Right kidney (tissue), 1 donor: ENCODE measurements around the gene ADAM8.

Source experiments
- DNase-seq: peaks from one replicate; pipeline ENCODE4 v3.0.0-alpha.2; 2016

The ADAM8 gene

GRCh38 chr10:133281084-133281483, 4.4 kb upstream of the ADAM8 start:
- DNase-seq, result no peak

- no peak for DNase-seq
Measured at GRCh38 chr10:133280391-133281059, 3.9 kb upstream of the ADAM8 start.

GRCh38 chr10:133279326-133280226, 2.9 kb upstream of the ADAM8 start:
- no peak for DNase-seq

- peak; percentile 38 for DNase-seq
Measured at GRCh38 chr10:133278577-133279265, 2.1 kb upstream of the ADAM8 start.

GRCh38 chr10:133277993-133278576, 1.4 kb upstream of the ADAM8 start:
- no peak for DNase-seq

GRCh38 chr10:133277277-133277992, 767 bp upstream of the ADAM8 start:
- DNase-seq, result no peak

- peak; percentile 27 for DNase-seq
Measured at GRCh38 chr10:133276100-133276434, 601 bp downstream of the ADAM8 start.

GRCh38 chr10:133275684-133276092, 980 bp downstream of the ADAM8 start:
- no peak for DNase-seq

- DNase-seq, result no peak
Measured at GRCh38 chr10:133274751-133275683, 1.7 kb downstream of the ADAM8 start.

GRCh38 chr10:133273534-133274143, 3.0 kb downstream of the ADAM8 start:
- no peak for DNase-seq

GRCh38 chr10:133272964-133273420, 3.7 kb downstream of the ADAM8 start:
- no peak for DNase-seq

GRCh38 chr10:133272301-133272963, 4.2 kb downstream of the ADAM8 start:
- no peak for DNase-seq

GRCh38 chr10:133271521-133272300, 5.0 kb downstream of the ADAM8 start:
- no peak for DNase-seq

GRCh38 chr10:133270773-133271297, 5.8 kb downstream of the ADAM8 start:
- DNase-seq, result no peak

GRCh38 chr10:133270204-133270603, 6.5 kb downstream of the ADAM8 start:
- DNase-seq, result no peak

- DNase-seq, result no peak
Measured at GRCh38 chr10:133269367-133269766, 7.3 kb downstream of the ADAM8 start.

- no peak for DNase-seq
Measured at GRCh38 chr10:133268532-133268931, 8.1 kb downstream of the ADAM8 start.

- DNase-seq, result no peak
Measured at GRCh38 chr10:133267829-133268228, 8.8 kb downstream of the ADAM8 start.

- DNase-seq, result no peak
Measured at GRCh38 chr10:133267293-133267692, 9.4 kb downstream of the ADAM8 start.
